OCI-LY1 (cell line): Measurements from ENCODE around the gene ANKRD13B.

Source experiments
- H2AFZ ChIP-seq: fragments of 200-600 bp; sonication (generic), shearing (Covaris generic); 2 replicates; pipeline ENCODE4 v1.6.0; 2014; ENCODE audit warnings: antibody characterized with exemption, mild to moderate bottlenecking, low read length
- H3F3A ChIP-seq: fragments of 200-600 bp; sonication (generic), shearing (Covaris generic); 2 replicates; pipeline ENCODE4 v1.6.0; 2014; ENCODE audit warnings: mild to moderate bottlenecking, antibody characterized with exemption, low read length, moderate library complexity; ENCODE audit not compliant: insufficient read depth
- H3K27ac ChIP-seq: fragments of 200-600 bp; sonication (generic); 2 replicates; pipeline ENCODE4 v1.5.1; 2014; ENCODE audit warnings: low read length, mixed run types, mild to moderate bottlenecking, low read depth; ENCODE audit not compliant: poor library complexity, severe bottlenecking
- H3K27me3 ChIP-seq: fragments of 200-600 bp; sonication (generic); 2 replicates; pipeline ENCODE4 v1.6.0; 2014; ENCODE audit warnings: antibody characterized with exemption, mild to moderate bottlenecking, low read length, moderate library complexity; ENCODE audit not compliant: insufficient read depth
- H3K36me3 ChIP-seq: fragments of 200-600 bp; sonication (generic); 2 replicates; pipeline ENCODE4 v1.6.1; 2014; ENCODE audit warnings: mild to moderate bottlenecking, antibody characterized with exemption, low read length, moderate library complexity, mixed read lengths; ENCODE audit not compliant: insufficient read depth
- H3K4me1 ChIP-seq: fragments of 200-600 bp; sonication (generic); 2 replicates; pipeline ENCODE4 v1.5.1; 2014; ENCODE audit warnings: mild to moderate bottlenecking, low read length, moderate library complexity; ENCODE audit not compliant: insufficient read depth, severe bottlenecking
- H3K4me2 ChIP-seq: fragments of 200-600 bp; sonication (generic), shearing (Covaris generic); 2 replicates; pipeline ENCODE4 v1.6.1; 2014; ENCODE audit warnings: low read length
- H3K4me3 ChIP-seq: fragments of 200-600 bp; sonication (generic); 2 replicates; pipeline ENCODE4 v1.5.1; 2014; ENCODE audit warnings: low read length, low read depth, mild to moderate bottlenecking, mixed read lengths; ENCODE audit not compliant: poor library complexity, severe bottlenecking
- H3K79me2 ChIP-seq: fragments of 200-600 bp; shearing (Covaris generic); 2 replicates; pipeline ENCODE4 v1.6.1; 2016; ENCODE audit warnings: mixed run types, low read length, mixed read lengths; ENCODE audit not compliant: insufficient read depth
- H3K9ac ChIP-seq: fragments of 200-600 bp; sonication (generic), shearing (Covaris generic); 2 replicates; pipeline ENCODE4 v1.6.1; 2014; ENCODE audit warnings: mild to moderate bottlenecking, low read length, mixed read lengths
- H3K9me2 ChIP-seq: fragments of 200-600 bp; sonication (generic), shearing (Covaris generic); 2 replicates; pipeline ENCODE4 v1.6.1; 2014; ENCODE audit warnings: low read depth, mild to moderate bottlenecking, low read length, mixed read lengths
- H3K9me3 ChIP-seq: fragments of 200-600 bp; shearing (Covaris generic); 2 replicates; pipeline ENCODE4 v1.6.1; 2014; ENCODE audit warnings: low read length, mixed read lengths
- H4K20me1 ChIP-seq: fragments of 200-600 bp; sonication (generic), shearing (Covaris generic); 2 replicates; pipeline ENCODE4 v1.6.0; 2016; ENCODE audit warnings: mild to moderate bottlenecking, low read length; ENCODE audit not compliant: insufficient read depth
- CTCF ChIP-seq: fragments of 200-600 bp; sonication (generic), shearing (Covaris generic); IDR thresholded peaks from 2 replicates; pipeline ENCODE4 v1.5.1; 2017; ENCODE audit warnings: mild to moderate bottlenecking, antibody characterized with exemption, low read length, moderate library complexity, mixed read lengths
- EZH2 ChIP-seq: fragments of 200-600 bp; sonication (generic), shearing (Covaris generic); IDR thresholded peaks from 2 replicates; pipeline ENCODE4 v1.8.0; 2017; ENCODE audit warnings: borderline replicate concordance, mixed run types, mild to moderate bottlenecking, antibody characterized with exemption, low read length, moderate library complexity, mixed read lengths

The ANKRD13B gene

GRCh38 chr17:29578626-29579485 lies 14.1 kb upstream of the ANKRD13B start:
- H3K79me2 ChIP-seq = no peaks in the 10 kb centered on the region
- H3K4me1 ChIP-seq = peaks cover 6% of the 10 kb centered on the region
- H3K36me3 ChIP-seq = peaks cover 81% of the 10 kb centered on the region
- H2AFZ ChIP-seq = no peak overlapping the region
- H3F3A ChIP-seq = no peaks in the 10 kb centered on the region
- H3K4me2 ChIP-seq = no peak overlapping the region
- H3K9me2 ChIP-seq = no peaks in the 10 kb centered on the region
- no peaks in the 10 kb centered on the region for H4K20me1 ChIP-seq
- no peak overlapping the region for H3K9ac ChIP-seq
- H3K4me3 ChIP-seq = no peak overlapping the region
- H3K27me3 ChIP-seq = no peaks in the 10 kb centered on the region
- no peak for TF ChIP-seq CTCF
- no peak overlapping the region for H3K27ac ChIP-seq
- no peaks in the 10 kb centered on the region for H3K9me3 ChIP-seq

GRCh38 chr17:29579866-29580771 lies 12.8 kb upstream of the ANKRD13B start:
- Histone ChIP-seq H3K9me2 (no peaks in the 10 kb centered on the region), H3K4me1 (peaks cover 18% of the 10 kb centered on the region), H3K27ac (peak overlapping the region; percentile 32), H2AFZ (no peak overlapping the region), H4K20me1 (no peaks in the 10 kb centered on the region), H3K36me3 (peaks cover 71% of the 10 kb centered on the region), H3K27me3 (no peaks in the 10 kb centered on the region), H3K9me3 (no peaks in the 10 kb centered on the region), H3F3A (no peaks in the 10 kb centered on the region), H3K4me3 (no peak overlapping the region), H3K4me2 (no peak overlapping the region), H3K9ac (no peak overlapping the region), H3K79me2 (no peaks in the 10 kb centered on the region)
- peak; percentile 96 for TF ChIP-seq CTCF
- no peak for TF ChIP-seq EZH2

GRCh38 chr17:29581583-29582253 lies 11.2 kb upstream of the ANKRD13B start:
- Histone ChIP-seq H3K9ac (no peak overlapping the region), H3K27ac (no peak overlapping the region), H3K4me2 (no peak overlapping the region), H3K79me2 (no peaks in the 10 kb centered on the region), H4K20me1 (no peaks in the 10 kb centered on the region), H2AFZ (no peak overlapping the region), H3K9me3 (no peaks in the 10 kb centered on the region), H3F3A (no peaks in the 10 kb centered on the region), H3K27me3 (no peaks in the 10 kb centered on the region), H3K4me3 (no peak overlapping the region), H3K36me3 (peaks cover 55% of the 10 kb centered on the region), H3K4me1 (peaks cover 34% of the 10 kb centered on the region), H3K9me2 (no peaks in the 10 kb centered on the region)
- no peak for TF ChIP-seq EZH2
- TF ChIP-seq CTCF = no peak
